Non-pigmented ciliary epithelial cell (primary cell): ENCODE results near the gene EFEMP2.
"Not testable (repeated sequence)": the region's sequence is repeated elsewhere in the genome, so short reads cannot be mapped to it uniquely, and the experiment has no call there.

Experiments
- DNase-seq: peaks from one replicate; pipeline ENCODE4 v3.0.0-alpha.2; 2010; ENCODE audit warnings: low read depth

EFEMP2 gene

GRCh38 chr11:65854852-65855837 lies 17.5 kb downstream of the EFEMP2 start:
- no peak for DNase-seq

- no peak for DNase-seq
These were observed 18.4 kb downstream of the EFEMP2 start for GRCh38 chr11:65854161-65854592.

- no peak for DNase-seq
These were observed 19.2 kb downstream of the EFEMP2 start for GRCh38 chr11:65853246-65853979.

DNA sequence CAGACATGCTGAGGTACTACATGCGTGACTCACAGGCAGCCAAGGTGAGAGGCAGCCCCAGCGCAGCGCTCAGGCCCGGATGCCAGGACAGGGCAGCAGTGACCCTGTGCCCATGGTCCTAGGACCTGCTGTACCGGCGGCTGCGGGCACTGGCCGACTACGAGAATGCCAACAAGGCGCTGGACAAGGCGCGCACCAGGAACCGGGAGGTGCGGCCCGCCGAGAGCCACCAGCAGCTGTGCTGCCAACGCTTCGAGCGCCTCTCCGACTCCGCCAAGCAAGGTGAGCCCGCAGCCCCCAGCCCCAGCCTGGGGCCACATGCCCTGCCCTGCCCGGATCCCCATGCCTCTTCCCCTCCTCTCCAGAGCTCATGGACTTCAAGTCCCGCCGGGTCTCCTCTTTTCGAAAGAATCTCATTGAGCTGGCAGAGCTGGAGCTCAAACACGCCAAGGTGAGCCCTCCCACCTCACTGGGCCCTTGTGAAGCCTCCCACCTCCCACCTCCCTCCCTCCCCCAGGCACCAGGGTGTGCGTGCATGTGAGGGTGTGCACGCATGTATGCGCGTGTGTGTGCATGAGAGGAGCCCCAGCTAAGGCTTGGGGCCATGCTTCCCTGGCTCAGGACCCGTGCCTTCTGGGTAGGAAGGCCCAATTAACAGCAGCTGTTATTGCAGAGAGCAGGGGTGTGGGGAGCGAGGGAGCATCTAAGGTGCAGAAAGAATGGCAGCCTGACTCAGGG lies 19.9 kb downstream of the EFEMP2 start:
- no peak for DNase-seq

DNA sequence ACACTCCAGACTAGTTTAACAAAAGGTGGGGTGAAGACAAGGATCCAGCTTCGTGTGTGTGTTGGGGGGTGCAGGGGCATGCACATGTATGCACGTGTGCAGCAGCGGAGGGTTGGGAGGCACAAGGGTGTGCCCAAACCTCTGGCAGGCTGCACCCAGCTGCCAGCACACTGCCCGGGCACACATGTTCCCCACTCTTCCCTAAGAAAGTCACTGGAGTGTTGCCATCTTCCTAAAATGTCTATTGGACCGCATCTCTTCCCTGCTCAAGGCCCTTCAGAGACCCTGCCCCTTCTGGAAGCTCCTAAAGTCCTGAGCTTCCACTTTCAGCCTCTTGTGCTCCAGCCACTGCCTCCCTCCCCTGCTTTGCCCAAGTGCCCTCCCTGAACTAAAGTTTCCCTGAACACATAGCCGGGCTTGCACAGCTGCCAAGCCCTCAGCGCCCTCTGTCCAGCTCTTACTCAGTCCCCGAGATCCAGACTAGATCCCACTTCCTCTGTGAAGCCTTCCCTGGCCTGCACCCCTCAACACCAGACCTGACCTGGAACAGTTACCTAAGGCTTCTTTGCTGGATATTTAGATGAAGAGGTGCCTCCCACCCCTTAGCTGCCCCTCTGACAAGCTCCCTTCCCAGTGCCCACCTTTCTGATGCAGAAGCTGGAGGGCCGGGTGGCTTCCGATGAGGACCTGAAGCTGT lies 20.6 kb downstream of the EFEMP2 start:
- DNase-seq: no peak

- no peak for DNase-seq
These were observed 21.5 kb downstream of the EFEMP2 start for GRCh38 chr11:65851083-65851579.

- no peak for DNase-seq
These were observed 22.1 kb downstream of the EFEMP2 start for GRCh38 chr11:65850217-65851082.

DNA sequence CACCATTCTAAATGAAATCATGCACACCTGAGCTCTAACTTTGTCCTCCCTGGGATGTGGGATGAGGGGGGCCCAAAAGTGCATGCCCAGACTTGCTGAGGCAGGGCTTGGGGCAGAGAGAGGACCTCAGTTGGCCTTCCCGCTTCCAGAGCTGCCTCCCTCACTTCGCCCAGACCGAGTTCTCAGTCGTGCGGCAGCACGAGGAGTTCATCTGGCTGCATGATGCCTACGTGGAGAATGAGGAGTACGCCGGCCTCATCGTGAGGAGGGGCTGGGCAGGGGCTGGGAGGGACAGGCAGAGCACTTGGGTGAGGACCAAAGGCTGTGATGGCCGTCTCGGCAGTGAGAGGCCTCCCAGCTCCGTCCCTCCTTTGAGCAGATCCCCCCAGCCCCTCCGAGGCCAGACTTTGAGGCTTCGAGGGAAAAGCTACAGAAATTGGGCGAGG lies 22.8 kb downstream of the EFEMP2 start:
- no peak for DNase-seq

DNA sequence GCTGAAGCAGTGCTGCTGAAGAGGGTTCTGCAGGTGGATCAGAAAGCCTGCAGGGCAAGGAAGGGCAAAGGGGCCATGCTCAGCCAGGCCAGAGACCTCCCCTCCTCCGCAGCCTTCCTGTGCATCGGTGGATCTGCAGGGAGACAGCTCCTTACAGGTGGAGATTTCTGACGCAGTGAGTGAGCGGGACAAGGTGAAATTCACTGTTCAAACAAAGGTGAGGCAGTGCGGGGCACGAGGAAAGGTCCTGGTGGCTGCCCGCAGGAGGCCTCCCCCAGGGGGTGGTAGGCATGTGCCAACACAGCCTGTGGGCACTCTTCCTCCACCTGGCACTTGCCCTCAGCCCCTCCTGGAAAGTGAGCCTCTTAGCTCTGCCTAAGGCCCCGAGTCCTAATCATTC lies 23.2 kb downstream of the EFEMP2 start:
- DNase-seq: no peak

DNA sequence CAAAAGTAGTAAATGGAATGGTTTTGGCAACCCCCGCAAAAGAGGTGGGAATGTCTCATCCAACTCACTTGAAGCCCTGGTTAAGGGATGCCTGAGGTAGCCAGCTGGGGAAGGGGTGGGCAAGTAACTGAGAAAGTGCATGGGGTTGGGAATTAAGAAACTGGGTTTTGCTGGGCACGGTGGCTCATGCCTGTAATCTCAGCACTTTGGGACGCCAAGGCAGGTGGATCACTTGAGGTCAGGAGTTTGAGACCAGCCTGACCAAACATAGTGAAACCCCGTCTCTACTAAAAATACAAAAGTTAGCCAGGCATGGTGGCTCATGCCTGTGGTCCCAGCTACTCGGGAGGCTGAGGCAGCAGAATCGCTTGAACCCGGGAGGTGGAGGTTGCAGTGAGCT lies 23.9 kb downstream of the EFEMP2 start:
- not testable (repeated sequence) for DNase-seq

- DNase-seq: no peak
These were observed 24.9 kb downstream of the EFEMP2 start for GRCh38 chr11:65847746-65848145.

GRCh38 chr11:65844231-65844872 lies 28.2 kb downstream of the EFEMP2 start:
- DNase-seq: no peak

DNA sequence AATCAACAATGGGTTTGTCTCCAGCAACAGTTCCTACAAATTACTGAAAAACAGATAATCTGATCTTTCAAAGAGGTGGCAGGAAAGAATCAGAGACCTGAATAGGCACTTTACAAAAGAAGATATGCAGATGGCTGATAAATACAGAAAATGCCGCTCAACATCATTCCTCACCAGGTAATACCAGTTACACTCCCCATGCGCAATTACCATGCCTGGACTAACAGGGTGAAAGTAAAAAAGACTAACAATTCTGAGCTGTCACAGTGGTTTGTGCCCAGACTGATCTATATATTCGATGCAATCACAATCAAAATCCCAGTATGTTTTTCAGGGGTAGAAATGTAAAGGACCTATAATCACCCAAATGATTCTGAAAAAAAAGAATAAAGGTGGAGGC lies 28.8 kb downstream of the EFEMP2 start:
- no peak for DNase-seq

DNA sequence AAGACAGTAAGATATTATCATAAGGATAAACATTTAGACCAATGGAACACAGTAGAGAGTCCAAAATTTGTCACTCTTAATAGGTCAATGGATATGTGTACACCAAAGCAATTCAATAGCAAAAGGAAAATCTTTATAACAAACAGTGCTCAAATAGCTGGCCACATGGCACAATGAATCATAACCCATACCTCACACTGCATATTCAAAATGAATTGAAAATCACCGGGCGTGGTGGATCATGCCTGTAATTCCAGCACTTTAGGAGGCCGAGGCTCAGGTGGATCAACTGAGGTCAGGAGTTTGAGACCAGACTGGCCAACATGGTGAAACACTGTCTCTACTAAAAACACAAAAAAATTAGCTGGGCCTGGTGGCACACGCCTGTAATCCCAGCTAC lies 30.5 kb downstream of the EFEMP2 start:
- DNase-seq: no peak

DNA sequence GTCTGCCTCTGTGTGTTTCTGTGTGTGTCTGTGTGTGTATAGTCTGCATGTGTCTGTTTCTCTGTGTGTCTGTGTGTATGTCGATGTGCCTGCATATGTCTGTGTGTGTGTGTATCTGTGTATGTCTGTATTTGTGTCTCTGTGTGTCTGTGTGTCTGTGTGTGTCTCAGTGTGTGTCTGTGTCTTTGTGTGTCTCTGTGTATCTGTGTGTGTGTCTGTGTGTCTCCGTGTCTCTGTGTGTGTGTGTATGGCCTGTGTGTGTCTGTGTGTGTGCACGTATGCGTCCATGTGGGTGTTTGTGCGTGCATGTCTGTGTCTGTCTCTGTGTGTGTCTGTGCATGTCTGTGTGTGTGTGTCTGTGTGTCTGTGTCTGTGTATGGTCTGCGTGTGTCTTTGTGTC lies 38.4 kb downstream of the EFEMP2 start:
- DNase-seq: no peak

- peak; percentile 59 for DNase-seq
These were observed 39.1 kb downstream of the EFEMP2 start, which contains the start of gene SNX32 for GRCh38 chr11:65833297-65834030. Gene SNX32 (plus strand): TSS chr11:65833963. CDS start chr11:65834066, 103 bp downstream.

- DNase-seq: not testable (repeated sequence)
These were observed 40.4 kb downstream of the EFEMP2 start for GRCh38 chr11:65832231-65832630.

DNA sequence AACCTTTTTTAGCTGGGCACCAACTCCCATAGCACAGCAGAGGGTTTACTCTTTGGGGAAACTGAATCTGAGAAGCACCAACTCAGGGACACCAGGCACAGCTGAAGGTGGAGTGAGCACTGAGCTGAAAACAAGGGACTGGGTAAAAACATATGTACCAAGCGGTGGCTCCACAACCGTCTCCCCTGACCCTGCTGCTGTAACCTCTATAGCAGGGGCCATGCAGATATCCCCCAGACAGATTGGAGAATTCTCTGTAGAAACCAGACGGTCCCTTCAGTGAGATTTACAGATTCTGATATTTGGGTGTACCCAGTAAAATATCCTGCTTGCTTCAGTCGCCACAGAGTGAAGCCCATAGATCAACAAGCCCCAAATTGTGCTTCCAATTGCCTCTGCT lies 43.1 kb downstream of the EFEMP2 start:
- DNase-seq: no peak
